ENCODE results near the gene OR2F2.

Gene OR2F2, protein sequence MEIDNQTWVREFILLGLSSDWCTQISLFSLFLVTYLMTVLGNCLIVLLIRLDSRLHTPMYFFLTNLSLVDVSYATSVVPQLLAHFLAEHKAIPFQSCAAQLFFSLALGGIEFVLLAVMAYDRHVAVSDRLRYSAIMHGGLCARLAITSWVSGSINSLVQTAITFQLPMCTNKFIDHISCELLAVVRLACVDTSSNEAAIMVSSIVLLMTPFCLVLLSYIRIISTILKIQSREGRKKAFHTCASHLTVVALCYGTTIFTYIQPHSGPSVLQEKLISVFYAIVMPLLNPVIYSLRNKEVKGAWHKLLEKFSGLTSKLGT

DNA sequence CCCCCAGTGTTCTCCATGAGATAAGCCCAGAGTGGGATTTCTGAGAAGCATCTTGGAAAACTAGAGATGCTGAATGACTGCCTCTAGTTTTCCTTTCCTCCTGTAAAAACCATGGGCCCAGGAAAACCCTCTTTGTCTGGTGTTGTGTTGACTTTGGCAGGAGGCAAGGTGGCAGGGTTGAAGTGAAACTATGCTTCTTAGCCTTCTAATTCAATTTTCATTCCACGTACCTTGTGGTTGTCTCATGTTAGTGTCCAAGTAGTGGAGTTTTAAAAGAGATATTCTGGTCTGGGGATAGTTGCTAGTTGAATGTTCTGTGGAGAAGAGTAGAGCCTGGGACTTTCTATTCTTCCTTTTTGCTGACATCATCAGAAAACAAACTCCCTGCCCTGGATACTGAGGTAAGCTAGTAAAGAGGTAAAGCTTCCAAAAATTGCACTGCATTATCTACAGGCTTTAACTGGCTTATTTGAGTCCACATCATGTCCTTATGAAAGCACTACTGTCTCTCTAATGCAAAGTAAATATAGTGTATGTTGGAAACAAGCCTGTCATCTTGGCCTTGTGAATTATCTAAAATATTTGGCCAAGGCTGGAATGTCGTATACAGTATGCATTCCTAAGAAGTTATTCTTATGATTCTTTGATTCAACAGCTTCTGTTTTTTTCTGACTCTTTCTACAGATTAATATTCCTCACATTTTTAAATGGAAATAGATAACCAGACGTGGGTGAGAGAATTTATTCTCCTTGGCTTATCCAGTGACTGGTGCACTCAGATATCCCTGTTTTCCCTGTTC is at the start of gene OR2F2:
Gene OR2F2, plus strand, starts transcription at position 708 of the 800 bp plus-strand sequence. Its CDS starts 0 bp downstream, at position 708.
- DNase-seq (ENCODE audit: low read depth) = peak; percentile 22
- TF ChIP-seq, protein P1, sequence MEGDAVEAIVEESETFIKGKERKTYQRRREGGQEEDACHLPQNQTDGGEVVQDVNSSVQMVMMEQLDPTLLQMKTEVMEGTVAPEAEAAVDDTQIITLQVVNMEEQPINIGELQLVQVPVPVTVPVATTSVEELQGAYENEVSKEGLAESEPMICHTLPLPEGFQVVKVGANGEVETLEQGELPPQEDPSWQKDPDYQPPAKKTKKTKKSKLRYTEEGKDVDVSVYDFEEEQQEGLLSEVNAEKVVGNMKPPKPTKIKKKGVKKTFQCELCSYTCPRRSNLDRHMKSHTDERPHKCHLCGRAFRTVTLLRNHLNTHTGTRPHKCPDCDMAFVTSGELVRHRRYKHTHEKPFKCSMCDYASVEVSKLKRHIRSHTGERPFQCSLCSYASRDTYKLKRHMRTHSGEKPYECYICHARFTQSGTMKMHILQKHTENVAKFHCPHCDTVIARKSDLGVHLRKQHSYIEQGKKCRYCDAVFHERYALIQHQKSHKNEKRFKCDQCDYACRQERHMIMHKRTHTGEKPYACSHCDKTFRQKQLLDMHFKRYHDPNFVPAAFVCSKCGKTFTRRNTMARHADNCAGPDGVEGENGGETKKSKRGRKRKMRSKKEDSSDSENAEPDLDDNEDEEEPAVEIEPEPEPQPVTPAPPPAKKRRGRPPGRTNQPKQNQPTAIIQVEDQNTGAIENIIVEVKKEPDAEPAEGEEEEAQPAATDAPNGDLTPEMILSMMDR (conservative IDR thresholded peaks at IDR 0.05; ENCODE audit: control insufficient read depth, insufficient read depth, low read depth, low read length) = no peak
- H3K4me3 ChIP-seq (ENCODE audit: control insufficient read depth, low read depth, low read length) = no peak within 1 kb of the TSS

- H3K4me3 ChIP-seq (ENCODE audit: control insufficient read depth, low read depth, low read length) = no peak overlapping the region
- TF ChIP-seq, protein P1 (conservative IDR thresholded peaks at IDR 0.05; ENCODE audit: control insufficient read depth, insufficient read depth, low read depth, low read length) = no peak
- DNase-seq (ENCODE audit: low read depth) = no peak
These were observed 49.1 kb upstream of the OR2F2 start for GRCh38 chr7:143885951-143886350.

- DNase-seq (ENCODE audit: low read depth) = no peak
- H3K4me3 ChIP-seq (ENCODE audit: control insufficient read depth, low read depth, low read length) = no peak overlapping the region
- TF ChIP-seq, protein P1 (conservative IDR thresholded peaks at IDR 0.05; ENCODE audit: control insufficient read depth, insufficient read depth, low read depth, low read length) = no peak
These were observed 48.1 kb upstream of the OR2F2 start for GRCh38 chr7:143886826-143887477.

GRCh38 chr7:143889068-143889467 is 46.0 kb upstream of the OR2F2 start:
- no peak for DNase-seq (ENCODE audit: low read depth)
- no peak overlapping the region for H3K4me3 ChIP-seq (ENCODE audit: control insufficient read depth, low read depth, low read length)
- TF ChIP-seq, protein P1 (conservative IDR thresholded peaks at IDR 0.05; ENCODE audit: control insufficient read depth, insufficient read depth, low read depth, low read length) = no peak

- DNase-seq (ENCODE audit: low read depth) = no peak
- TF ChIP-seq, protein P1 (conservative IDR thresholded peaks at IDR 0.05; ENCODE audit: control insufficient read depth, insufficient read depth, low read depth, low read length) = no peak
- no peak overlapping the region for H3K4me3 ChIP-seq (ENCODE audit: control insufficient read depth, low read depth, low read length)
These were observed 44.5 kb upstream of the OR2F2 start for GRCh38 chr7:143890558-143890957.

DNA sequence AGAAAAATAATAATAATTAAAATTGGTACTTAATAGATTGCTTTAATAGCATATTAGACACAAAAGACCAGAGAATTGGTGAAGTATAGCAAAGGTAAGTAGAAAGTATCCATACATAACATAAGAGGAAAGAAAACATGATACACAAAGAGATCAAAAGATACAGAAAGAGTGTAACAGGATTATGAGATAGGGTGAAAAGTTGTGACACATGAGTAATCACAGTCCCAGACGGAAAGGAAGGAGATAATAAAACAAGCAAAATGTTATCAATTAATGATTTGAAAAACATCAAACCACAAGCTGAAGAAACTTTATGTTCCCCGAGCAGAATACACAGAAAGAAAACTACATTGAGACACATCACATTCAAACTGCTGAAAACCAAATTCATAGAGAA is 43.6 kb upstream of the OR2F2 start:
- no peak for DNase-seq (ENCODE audit: low read depth)
- TF ChIP-seq, protein P1 (conservative IDR thresholded peaks at IDR 0.05; ENCODE audit: control insufficient read depth, insufficient read depth, low read depth, low read length) = no peak
- no peak overlapping the region for H3K4me3 ChIP-seq (ENCODE audit: control insufficient read depth, low read depth, low read length)

Data from fibroblast of mammary gland (primary cell).